ENCODE measurements around the gene WFIKKN2. TPM values are rescaled to one million over a fixed set of nuclear protein-coding genes. Genes with fewer than 3 reads are reported as not detected.

WFIKKN2 gene
- total RNA-seq, 1 donor from 2014 or later: not detected

GRCh38 chr17:50833510-50834428 lies 1.6 kb upstream of the WFIKKN2 start:
- H3K4me1 ChIP-seq: no peaks in the 10 kb centered on the region
- H3K9me3 ChIP-seq: no peaks in the 10 kb centered on the region
- intact Hi-C loops (cut with DNase I): no loop called here
- no peak for TF ChIP-seq CTCF (IDR thresholded peaks at IDR 0.05)
- no peak overlapping the region for H3K27ac ChIP-seq
- no peaks in the 10 kb centered on the region for H3K36me3 ChIP-seq
- H3K27me3 ChIP-seq: no peaks in the 10 kb centered on the region
- no peak for DNase-seq (ENCODE audit: low spot score in 2 of 2)
- H3K4me3 ChIP-seq: no peak overlapping the region

GRCh38 chr17:50834429-50835300 lies 721 bp upstream of the WFIKKN2 start:
- peak in 1 of 2 donors; percentile 60 for DNase-seq (ENCODE audit: low spot score in 2 of 2)
- Histone ChIP-seq H3K9me3 (no peaks in the 10 kb centered on the region), H3K27me3 (no peaks in the 10 kb centered on the region), H3K36me3 (no peaks in the 10 kb centered on the region), H3K4me1 (no peaks in the 10 kb centered on the region), H3K4me3 (peak overlapping the region; percentile 43 to 64), H3K27ac (no peak overlapping the region)
- intact Hi-C loops (cut with DNase I): no loop called here
- TF ChIP-seq CTCF (IDR thresholded peaks at IDR 0.05): no peak

GRCh38 chr17:50836826-50837225 lies 1.4 kb downstream of the WFIKKN2 start:
- no peak for DNase-seq (ENCODE audit: low spot score in 2 of 2)
- Histone ChIP-seq H3K27ac (no peak overlapping the region), H3K9me3 (no peaks in the 10 kb centered on the region), H3K36me3 (no peaks in the 10 kb centered on the region), H3K4me3 (no peak overlapping the region), H3K27me3 (no peaks in the 10 kb centered on the region), H3K4me1 (no peaks in the 10 kb centered on the region)
- intact Hi-C loops (cut with DNase I): no loop called here
- TF ChIP-seq CTCF (IDR thresholded peaks at IDR 0.05): no peak

GRCh38 chr17:50837286-50837979 lies 2.0 kb downstream of the WFIKKN2 start:
- Histone ChIP-seq H3K4me3 (no peak overlapping the region), H3K27ac (no peak overlapping the region), H3K9me3 (no peaks in the 10 kb centered on the region), H3K27me3 (no peaks in the 10 kb centered on the region), H3K4me1 (no peaks in the 10 kb centered on the region), H3K36me3 (no peaks in the 10 kb centered on the region)
- intact Hi-C loops (cut with DNase I): no loop called here
- DNase-seq (ENCODE audit: low spot score in 2 of 2): peak in 1 of 2 donors; percentile 56
- TF ChIP-seq CTCF (IDR thresholded peaks at IDR 0.05): no peak

Data from ascending aorta (tissue), 2 donors.